ENCODE data around the gene E2F6.

E2F6 gene

GRCh38 chr2:11514904-11515303, 48.9 kb upstream of the E2F6 start:
- TF ChIP-seq REST (IDR thresholded peaks at IDR 0.05; ENCODE audit: insufficient replicate concordance, low read depth) (no peak), POLR2AphosphoS5 (IDR thresholded peaks at IDR 0.05; ENCODE audit: low read depth) (no peak)
- Histone ChIP-seq H3K27me3 (ENCODE audit: insufficient read depth, poor library complexity, severe bottlenecking) (no peaks in the 10 kb centered on the region), H3K4me3 (replicated peaks; ENCODE audit: insufficient read depth, low read length) (no peak overlapping the region), H3K27ac (replicated peaks) (no peak overlapping the region)
- no peak for DNase-seq (ENCODE audit: low read depth in 1 of 2, low spot score in 1 of 2)

- Histone ChIP-seq H3K27ac (replicated peaks) (no peak overlapping the region), H3K4me3 (replicated peaks; ENCODE audit: insufficient read depth, low read length) (no peak overlapping the region), H3K27me3 (ENCODE audit: insufficient read depth, poor library complexity, severe bottlenecking) (no peaks in the 10 kb centered on the region)
- no peak for DNase-seq (ENCODE audit: low read depth in 1 of 2, low spot score in 1 of 2)
- TF ChIP-seq GABPA (IDR thresholded peaks at IDR 0.05; ENCODE audit: low read depth) (no peak), SPI1 (IDR thresholded peaks at IDR 0.05; ENCODE audit: borderline replicate concordance, low read depth) (no peak), CTCF (IDR thresholded peaks at IDR 0.05; ENCODE audit: insufficient read depth, low read length) (no peak), REST (IDR thresholded peaks at IDR 0.05; ENCODE audit: insufficient replicate concordance, low read depth) (no peak), POLR2AphosphoS5 (IDR thresholded peaks at IDR 0.05; ENCODE audit: low read depth) (no peak)
These were observed 48.2 kb upstream of the E2F6 start for GRCh38 chr2:11514081-11514730.

- DNase-seq (ENCODE audit: low read depth in 1 of 2, low spot score in 1 of 2), result no peak
- TF ChIP-seq GABPA (IDR thresholded peaks at IDR 0.05; ENCODE audit: low read depth) (no peak), POLR2AphosphoS5 (IDR thresholded peaks at IDR 0.05; ENCODE audit: low read depth) (no peak), CTCF (IDR thresholded peaks at IDR 0.05; ENCODE audit: insufficient read depth, low read length) (no peak), REST (IDR thresholded peaks at IDR 0.05; ENCODE audit: insufficient replicate concordance, low read depth) (no peak), SPI1 (IDR thresholded peaks at IDR 0.05; ENCODE audit: borderline replicate concordance, low read depth) (no peak)
- Histone ChIP-seq H3K27ac (replicated peaks) (no peak overlapping the region), H3K27me3 (ENCODE audit: insufficient read depth, poor library complexity, severe bottlenecking) (no peaks in the 10 kb centered on the region), H3K4me3 (replicated peaks; ENCODE audit: insufficient read depth, low read length) (no peak overlapping the region)
These were observed 47.4 kb upstream of the E2F6 start for GRCh38 chr2:11513319-11513718.
